Measurements from ENCODE around the gene TMEM80.

DNA sequence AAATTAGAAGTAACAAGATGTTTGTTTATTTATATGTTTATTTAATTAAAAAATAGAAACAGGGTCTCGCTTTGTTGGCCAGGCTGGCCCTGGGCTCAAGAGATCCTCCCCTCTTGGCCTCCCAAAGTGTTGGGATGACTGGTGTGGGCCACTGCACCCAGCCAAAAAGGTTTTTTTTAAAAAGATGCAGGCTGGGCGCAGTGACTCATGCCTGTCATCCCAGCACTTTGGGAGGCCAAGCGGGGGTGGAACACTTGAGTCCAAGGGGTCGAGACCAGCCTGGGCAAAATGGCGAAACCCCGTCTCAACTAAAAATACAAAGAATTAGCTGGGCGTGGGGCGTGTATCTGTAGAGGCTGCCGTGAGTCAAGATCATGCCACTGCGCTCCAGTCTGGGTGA lies 45.1 kb upstream of the TMEM80 start:
- TF ChIP-seq, protein P1, sequence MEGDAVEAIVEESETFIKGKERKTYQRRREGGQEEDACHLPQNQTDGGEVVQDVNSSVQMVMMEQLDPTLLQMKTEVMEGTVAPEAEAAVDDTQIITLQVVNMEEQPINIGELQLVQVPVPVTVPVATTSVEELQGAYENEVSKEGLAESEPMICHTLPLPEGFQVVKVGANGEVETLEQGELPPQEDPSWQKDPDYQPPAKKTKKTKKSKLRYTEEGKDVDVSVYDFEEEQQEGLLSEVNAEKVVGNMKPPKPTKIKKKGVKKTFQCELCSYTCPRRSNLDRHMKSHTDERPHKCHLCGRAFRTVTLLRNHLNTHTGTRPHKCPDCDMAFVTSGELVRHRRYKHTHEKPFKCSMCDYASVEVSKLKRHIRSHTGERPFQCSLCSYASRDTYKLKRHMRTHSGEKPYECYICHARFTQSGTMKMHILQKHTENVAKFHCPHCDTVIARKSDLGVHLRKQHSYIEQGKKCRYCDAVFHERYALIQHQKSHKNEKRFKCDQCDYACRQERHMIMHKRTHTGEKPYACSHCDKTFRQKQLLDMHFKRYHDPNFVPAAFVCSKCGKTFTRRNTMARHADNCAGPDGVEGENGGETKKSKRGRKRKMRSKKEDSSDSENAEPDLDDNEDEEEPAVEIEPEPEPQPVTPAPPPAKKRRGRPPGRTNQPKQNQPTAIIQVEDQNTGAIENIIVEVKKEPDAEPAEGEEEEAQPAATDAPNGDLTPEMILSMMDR (IDR thresholded peaks at IDR 0.05; ENCODE audit: low read length), result no peak
- no peak for TF ChIP-seq EZH2 (IDR thresholded peaks at IDR 0.05; ENCODE audit: borderline replicate concordance, low read length)
